MM.1S (cell line): ENCODE measurements around the gene SKIDA1.

Source experiments
- DNase-seq: peaks from one replicate; pipeline ENCODE4 v3.0.0-alpha.2; 2015
- H2AFZ ChIP-seq: fragments of 300-600 bp; sonication (generic); 2 replicates; pipeline ENCODE4 v1.6.0; 2016; ENCODE audit warnings: antibody characterized with exemption, low read length
- H3F3A ChIP-seq: fragments of 300-600 bp; sonication (generic); 2 replicates; pipeline ENCODE4 v1.6.1; 2016; ENCODE audit warnings: mild to moderate bottlenecking, antibody characterized with exemption, low read length, moderate library complexity, mixed read lengths; ENCODE audit not compliant: insufficient read depth
- H3K27ac ChIP-seq: fragments of 300-600 bp; sonication (generic); 2 replicates; pipeline ENCODE4 v1.5.1; 2016; ENCODE audit warnings: mild to moderate bottlenecking, low read length
- H3K27me3 ChIP-seq: fragments of 300-600 bp; sonication (generic); replicated peaks from 2 replicates; pipeline ENCODE4 v1.6.0; 2016; ENCODE audit warnings: low read length; ENCODE audit not compliant: insufficient read depth
- H3K36me3 ChIP-seq: fragments of 300-600 bp; sonication (generic); replicated peaks from 2 replicates; pipeline ENCODE4 v1.6.1; 2016; ENCODE audit warnings: mild to moderate bottlenecking, low read length, mixed read lengths; ENCODE audit not compliant: insufficient read depth
- H3K4me1 ChIP-seq: fragments of 300-600 bp; sonication (generic); 2 replicates; pipeline ENCODE4 v1.6.1; 2016; ENCODE audit warnings: low read length, mixed read lengths
- H3K4me2 ChIP-seq: fragments of 300-600 bp; sonication (generic); 2 replicates; pipeline ENCODE4 v1.6.0; 2016; ENCODE audit warnings: low read depth, low read length
- H3K4me3 ChIP-seq: fragments of 300-600 bp; sonication (generic); 2 replicates; pipeline ENCODE4 v1.5.1; 2016; ENCODE audit warnings: low read length, mixed read lengths
- H3K79me2 ChIP-seq: fragments of 300-600 bp; sonication (generic); 2 replicates; pipeline ENCODE4 v1.6.1; 2016; ENCODE audit warnings: mixed run types, low read length, mixed read lengths
- H3K9ac ChIP-seq: fragments of 300-600 bp; sonication (generic); 2 replicates; pipeline ENCODE4 v1.6.1; 2016; ENCODE audit warnings: low read length, mixed read lengths
- H3K9me2 ChIP-seq: fragments of 300-600 bp; sonication (generic); replicated peaks from 2 replicates; pipeline ENCODE4 v1.6.1; 2016; ENCODE audit warnings: mild to moderate bottlenecking, low read length, mixed read lengths; ENCODE audit not compliant: insufficient read depth
- H3K9me3 ChIP-seq: fragments of 300-600 bp; sonication (generic); replicated peaks from 2 replicates; pipeline ENCODE4 v1.6.1; 2016; ENCODE audit warnings: mild to moderate bottlenecking, low read length, mixed read lengths; ENCODE audit not compliant: insufficient read depth
- H4K20me1 ChIP-seq: fragments of 300-600 bp; sonication (generic); 2 replicates; pipeline ENCODE4 v1.6.1; 2016; ENCODE audit warnings: mild to moderate bottlenecking, low read length, moderate library complexity, mixed read lengths; ENCODE audit not compliant: insufficient read depth
- EZH2 ChIP-seq: fragments of 300-600 bp; sonication (generic); optimal IDR thresholded peaks from 2 replicates; pipeline ENCODE3; 2017; ENCODE audit warnings: low read depth, mild to moderate bottlenecking, antibody characterized with exemption, low read length, mixed read lengths
- EZH2phosphoT487 ChIP-seq: fragments of 300-600 bp; sonication (generic); IDR thresholded peaks from 2 replicates; pipeline ENCODE4 v1.6.1; 2018; ENCODE audit warnings: antibody characterized with exemption, low read length
- TF ChIP-seq, protein P1 (sequence below): fragments of 300-600 bp; sonication (generic); IDR thresholded peaks from 2 replicates; pipeline ENCODE4 v1.5.1; 2016; ENCODE audit warnings: antibody characterized with exemption, low read length, mixed read lengths

Gene SKIDA1

DNA sequence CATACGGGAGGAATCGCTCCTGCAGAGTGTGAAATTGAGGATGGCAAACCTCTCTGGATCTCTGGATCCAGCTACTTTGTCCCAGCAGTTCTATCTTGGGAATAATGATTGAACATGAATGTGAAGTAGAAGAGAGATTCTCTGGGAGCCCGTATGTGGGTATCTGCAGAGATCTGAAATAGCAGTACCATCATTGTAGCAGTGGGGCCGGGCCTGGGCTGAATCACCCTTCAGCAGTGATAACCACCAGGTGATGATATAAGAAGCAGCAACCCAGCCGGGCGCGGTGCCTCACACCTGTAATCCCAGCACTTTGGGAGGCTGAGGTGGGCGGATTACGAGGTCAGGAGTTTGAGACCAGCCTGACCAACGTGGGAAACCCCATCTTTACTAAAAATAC, 51.9 kb downstream of the SKIDA1 start:
- Histone ChIP-seq H3K4me1 (no peaks in the 10 kb centered on the region), H3K9me2 (no peaks in the 10 kb centered on the region), H3K4me3 (no peak overlapping the region), H3K9ac (no peak overlapping the region), H3K27me3 (no peaks in the 10 kb centered on the region), H3K79me2 (no peaks in the 10 kb centered on the region), H4K20me1 (no peaks in the 10 kb centered on the region), H3K27ac (no peak overlapping the region), H3K36me3 (no peaks in the 10 kb centered on the region), H3K4me2 (no peak overlapping the region), H2AFZ (no peak overlapping the region), H3F3A (no peaks in the 10 kb centered on the region), H3K9me3 (no peaks in the 10 kb centered on the region)
- TF ChIP-seq EZH2phosphoT487 (no peak), EZH2 (no peak)
- TF ChIP-seq, protein P1, sequence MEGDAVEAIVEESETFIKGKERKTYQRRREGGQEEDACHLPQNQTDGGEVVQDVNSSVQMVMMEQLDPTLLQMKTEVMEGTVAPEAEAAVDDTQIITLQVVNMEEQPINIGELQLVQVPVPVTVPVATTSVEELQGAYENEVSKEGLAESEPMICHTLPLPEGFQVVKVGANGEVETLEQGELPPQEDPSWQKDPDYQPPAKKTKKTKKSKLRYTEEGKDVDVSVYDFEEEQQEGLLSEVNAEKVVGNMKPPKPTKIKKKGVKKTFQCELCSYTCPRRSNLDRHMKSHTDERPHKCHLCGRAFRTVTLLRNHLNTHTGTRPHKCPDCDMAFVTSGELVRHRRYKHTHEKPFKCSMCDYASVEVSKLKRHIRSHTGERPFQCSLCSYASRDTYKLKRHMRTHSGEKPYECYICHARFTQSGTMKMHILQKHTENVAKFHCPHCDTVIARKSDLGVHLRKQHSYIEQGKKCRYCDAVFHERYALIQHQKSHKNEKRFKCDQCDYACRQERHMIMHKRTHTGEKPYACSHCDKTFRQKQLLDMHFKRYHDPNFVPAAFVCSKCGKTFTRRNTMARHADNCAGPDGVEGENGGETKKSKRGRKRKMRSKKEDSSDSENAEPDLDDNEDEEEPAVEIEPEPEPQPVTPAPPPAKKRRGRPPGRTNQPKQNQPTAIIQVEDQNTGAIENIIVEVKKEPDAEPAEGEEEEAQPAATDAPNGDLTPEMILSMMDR = no peak
- no peak for DNase-seq

DNA sequence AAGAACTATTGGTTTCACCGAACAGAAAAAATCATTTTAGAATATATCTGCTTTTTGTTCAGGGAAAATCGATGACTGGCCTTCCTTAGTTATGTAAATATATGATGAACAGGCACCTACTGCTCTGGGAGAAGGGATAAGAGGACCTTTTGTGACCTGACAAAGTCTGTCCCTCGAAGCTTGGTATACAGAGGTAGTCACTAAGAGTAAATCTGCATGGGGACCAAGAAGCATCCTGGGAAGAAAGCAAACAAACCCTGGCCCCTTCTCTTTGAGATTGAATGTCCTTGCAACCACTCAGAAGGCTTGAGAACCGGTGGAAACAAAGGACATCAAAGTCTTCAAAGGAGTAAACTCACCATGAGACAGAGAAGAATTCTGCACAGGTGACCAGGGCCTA, 52.3 kb downstream of the SKIDA1 start:
- H2AFZ ChIP-seq = no peak overlapping the region
- H3F3A ChIP-seq = no peaks in the 10 kb centered on the region
- no peaks in the 10 kb centered on the region for H3K79me2 ChIP-seq
- no peak overlapping the region for H3K27ac ChIP-seq
- no peak overlapping the region for H3K4me3 ChIP-seq
- H3K4me1 ChIP-seq = no peaks in the 10 kb centered on the region
- H3K36me3 ChIP-seq = no peaks in the 10 kb centered on the region
- TF ChIP-seq, protein P1 = no peak
- TF ChIP-seq EZH2phosphoT487 (no peak), EZH2 (no peak)
- DNase-seq = no peak
- H3K27me3 ChIP-seq = no peaks in the 10 kb centered on the region
- H3K9ac ChIP-seq = no peak overlapping the region
- H3K9me3 ChIP-seq = no peaks in the 10 kb centered on the region
- no peaks in the 10 kb centered on the region for H3K9me2 ChIP-seq
- H3K4me2 ChIP-seq = no peak overlapping the region
- H4K20me1 ChIP-seq = no peaks in the 10 kb centered on the region

GRCh38 chr10:21468086-21468485, 57.4 kb downstream of the SKIDA1 start:
- H3K9ac ChIP-seq = no peak overlapping the region
- no peaks in the 10 kb centered on the region for H3K36me3 ChIP-seq
- H3K4me2 ChIP-seq = no peak overlapping the region
- no peak overlapping the region for H2AFZ ChIP-seq
- no peaks in the 10 kb centered on the region for H3K27me3 ChIP-seq
- no peak overlapping the region for H3K4me3 ChIP-seq
- no peaks in the 10 kb centered on the region for H3K79me2 ChIP-seq
- DNase-seq = no peak
- no peaks in the 10 kb centered on the region for H3K4me1 ChIP-seq
- H3K9me2 ChIP-seq = no peaks in the 10 kb centered on the region
- no peak overlapping the region for H3K27ac ChIP-seq
- no peaks in the 10 kb centered on the region for H3K9me3 ChIP-seq
- no peaks in the 10 kb centered on the region for H4K20me1 ChIP-seq
- H3F3A ChIP-seq = no peaks in the 10 kb centered on the region
- TF ChIP-seq, protein P1 = no peak
- TF ChIP-seq EZH2phosphoT487 (no peak), EZH2 (no peak)

DNA sequence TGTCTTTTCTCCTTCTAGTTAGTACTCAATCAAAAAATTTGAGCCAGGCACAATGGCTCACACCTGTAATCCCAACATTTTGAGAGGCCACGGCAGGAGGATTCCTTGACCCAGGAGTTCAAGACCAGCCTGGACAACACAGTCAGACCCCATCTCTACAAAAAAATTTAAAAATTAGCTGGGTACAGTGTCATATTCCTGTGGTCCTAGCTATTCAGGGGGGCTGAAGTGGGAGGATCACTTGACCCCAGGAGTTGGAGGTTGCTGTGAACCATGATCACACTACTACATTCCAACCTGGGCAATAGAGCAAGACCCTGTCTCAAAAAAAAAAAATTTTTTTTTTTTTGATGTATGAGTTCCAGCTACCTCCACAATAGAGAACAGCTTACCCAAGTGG, 57.8 kb downstream of the SKIDA1 start:
- no peak overlapping the region for H3K27ac ChIP-seq
- no peaks in the 10 kb centered on the region for H3K4me1 ChIP-seq
- no peaks in the 10 kb centered on the region for H3K36me3 ChIP-seq
- no peak overlapping the region for H3K9ac ChIP-seq
- H3K9me2 ChIP-seq = no peaks in the 10 kb centered on the region
- H2AFZ ChIP-seq = no peak overlapping the region
- H3K79me2 ChIP-seq = no peaks in the 10 kb centered on the region
- no peak overlapping the region for H3K4me3 ChIP-seq
- H4K20me1 ChIP-seq = no peaks in the 10 kb centered on the region
- TF ChIP-seq EZH2 (no peak), EZH2phosphoT487 (no peak)
- TF ChIP-seq, protein P1 = no peak
- no peaks in the 10 kb centered on the region for H3F3A ChIP-seq
- DNase-seq = no peak
- no peaks in the 10 kb centered on the region for H3K9me3 ChIP-seq
- H3K4me2 ChIP-seq = no peak overlapping the region
- H3K27me3 ChIP-seq = no peaks in the 10 kb centered on the region
